NCI-H526 (cell line): Measurements from ENCODE around the gene GRHL1.
A peak's percentile ranks its signal among the peaks of the same experiment; 100 is the strongest.

Experiments
- DNase-seq, 2 experiments: peaks; one replicate each; lab custom pipeline; 2025; lab: John Stamatoyannopoulos, UW

The GRHL1 gene

DNA sequence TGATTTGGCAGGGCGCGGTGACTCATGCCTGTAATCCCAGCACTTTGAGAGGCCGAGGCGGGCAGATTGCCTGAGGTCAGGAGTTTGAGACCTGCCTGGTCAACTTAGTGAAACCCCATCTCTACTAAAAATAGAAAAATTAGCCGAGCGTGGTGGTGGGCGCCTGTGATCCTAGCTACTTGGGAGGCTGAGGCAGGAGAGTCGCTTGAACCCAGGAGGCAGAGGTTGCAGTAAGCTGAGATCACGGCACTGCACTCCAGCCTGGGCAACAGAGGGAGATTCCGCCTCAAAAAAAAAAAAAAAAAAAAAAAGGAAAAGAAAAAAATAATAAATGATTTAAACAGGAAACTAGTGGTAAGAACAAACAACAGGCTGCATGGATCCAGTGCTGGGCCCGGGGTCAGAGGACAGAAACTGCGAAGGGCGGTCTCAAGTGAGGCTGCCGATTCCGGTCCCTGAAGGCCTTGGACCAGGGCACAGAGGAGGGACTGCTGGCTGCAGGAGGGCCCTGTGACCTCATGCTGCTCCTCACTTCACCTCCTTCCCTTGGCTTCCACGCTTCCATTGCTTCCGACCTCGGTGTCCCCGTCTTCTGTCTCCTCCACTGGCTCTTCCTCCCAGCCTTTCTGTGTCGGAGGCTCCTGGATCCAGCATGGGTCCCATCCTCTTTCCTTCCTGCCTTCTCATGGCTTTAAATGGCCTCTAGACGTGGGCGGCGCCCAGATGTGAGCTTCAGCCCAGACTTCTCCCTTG is 2.1 kb upstream of the GRHL1 start:
- no peak for DNase-seq

DNA sequence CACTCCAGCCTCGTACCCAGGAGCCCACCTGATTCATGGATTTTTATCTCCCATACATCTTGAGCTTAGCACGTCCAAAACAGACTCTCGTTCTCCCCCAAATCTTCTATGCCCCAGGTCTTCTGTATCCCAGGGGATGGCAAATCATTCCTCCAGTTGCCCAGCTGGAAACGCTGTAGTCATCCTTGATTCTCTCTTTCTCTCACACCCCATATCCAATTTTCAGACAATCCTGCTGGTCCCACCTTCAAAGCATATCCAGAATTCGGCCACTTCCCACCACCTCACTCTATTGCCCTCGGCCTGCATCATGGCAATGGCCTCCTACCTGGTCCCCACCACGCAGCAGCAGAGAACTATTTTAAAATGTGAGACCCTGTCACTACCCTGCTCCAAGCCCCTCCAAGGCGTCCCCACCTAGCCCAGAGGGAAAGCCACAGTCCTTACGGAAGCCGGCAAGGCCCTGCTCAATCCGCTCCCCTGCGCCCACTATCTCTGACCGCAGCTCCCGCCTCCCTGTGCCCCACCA is 1.4 kb upstream of the GRHL1 start:
- no peak for DNase-seq

DNA sequence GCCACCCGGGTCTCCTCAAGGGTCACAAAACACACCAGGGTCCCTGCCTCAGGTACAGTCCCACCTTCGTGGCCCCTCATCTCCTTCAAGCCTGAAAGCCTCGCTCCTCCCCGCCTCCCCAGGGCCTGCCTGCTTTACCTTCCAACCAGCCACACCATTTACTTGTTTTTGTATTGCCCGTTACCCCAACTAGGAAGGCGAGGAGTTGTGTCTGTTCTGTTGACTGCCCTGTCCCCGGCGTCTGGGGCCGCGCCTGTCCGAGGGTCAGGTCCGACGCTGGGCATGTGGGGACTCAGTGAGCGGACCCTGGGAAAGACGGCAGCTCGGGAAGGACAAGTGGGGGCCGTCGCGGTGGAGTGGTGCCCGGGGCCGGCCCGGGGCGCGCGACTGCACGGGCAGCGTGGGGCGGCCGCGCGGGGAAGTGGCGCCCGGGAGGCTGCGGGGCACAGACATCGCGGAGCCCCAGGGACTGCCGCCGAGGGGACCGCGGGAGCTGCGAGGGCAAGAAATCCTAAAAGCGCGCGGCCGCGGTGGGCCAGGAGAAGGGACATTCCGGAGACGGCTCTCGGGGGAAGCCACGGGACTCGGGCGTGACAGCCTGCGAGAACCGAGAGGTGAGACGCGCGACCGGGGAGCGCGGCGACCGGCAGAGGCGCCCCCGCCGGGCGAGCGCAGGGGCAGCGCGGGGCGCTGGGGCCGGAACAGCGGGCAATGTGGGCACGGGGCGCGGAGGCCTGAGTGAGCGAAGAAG is 797 bp upstream of the GRHL1 start:
- no peak for DNase-seq

DNA sequence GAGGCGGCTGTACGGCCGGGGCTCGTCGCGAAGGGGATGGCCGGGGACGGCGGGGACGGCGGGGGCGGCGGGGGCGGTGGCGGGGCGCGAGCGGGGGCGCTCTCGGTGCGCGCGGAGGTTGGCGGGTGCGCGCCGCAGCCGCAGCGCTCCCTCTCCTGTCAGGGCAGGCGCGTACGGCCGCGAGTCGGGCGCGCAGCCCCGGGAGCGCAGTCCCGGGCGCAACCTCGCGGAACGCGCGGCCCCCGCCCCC is 296 bp upstream of the GRHL1 start:
- no peak for DNase-seq

DNA sequence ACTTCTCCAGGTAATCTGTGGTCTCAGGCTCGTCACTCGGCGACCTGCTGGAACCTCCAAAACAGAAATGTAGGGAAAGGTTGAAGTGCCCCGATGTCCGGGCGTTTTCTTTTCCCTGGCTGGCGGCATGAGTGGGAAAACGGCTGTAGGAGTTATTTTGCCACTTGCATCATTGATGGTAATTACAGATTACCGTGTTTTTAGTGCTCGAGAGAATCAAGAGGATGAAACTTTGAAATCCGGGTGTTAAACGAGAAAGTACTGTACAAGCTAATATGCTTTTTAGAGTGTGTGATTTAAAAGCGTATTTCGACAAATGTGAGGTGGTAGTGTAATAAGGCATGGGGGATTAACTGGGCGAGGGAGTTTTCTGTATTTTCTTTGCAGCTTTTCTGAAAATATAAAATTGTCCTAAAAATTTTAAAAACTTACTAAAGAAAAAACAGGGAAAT is 819 bp downstream of the GRHL1 start:
- peak in 1 of 2 experiments; percentile 44 for DNase-seq

DNA sequence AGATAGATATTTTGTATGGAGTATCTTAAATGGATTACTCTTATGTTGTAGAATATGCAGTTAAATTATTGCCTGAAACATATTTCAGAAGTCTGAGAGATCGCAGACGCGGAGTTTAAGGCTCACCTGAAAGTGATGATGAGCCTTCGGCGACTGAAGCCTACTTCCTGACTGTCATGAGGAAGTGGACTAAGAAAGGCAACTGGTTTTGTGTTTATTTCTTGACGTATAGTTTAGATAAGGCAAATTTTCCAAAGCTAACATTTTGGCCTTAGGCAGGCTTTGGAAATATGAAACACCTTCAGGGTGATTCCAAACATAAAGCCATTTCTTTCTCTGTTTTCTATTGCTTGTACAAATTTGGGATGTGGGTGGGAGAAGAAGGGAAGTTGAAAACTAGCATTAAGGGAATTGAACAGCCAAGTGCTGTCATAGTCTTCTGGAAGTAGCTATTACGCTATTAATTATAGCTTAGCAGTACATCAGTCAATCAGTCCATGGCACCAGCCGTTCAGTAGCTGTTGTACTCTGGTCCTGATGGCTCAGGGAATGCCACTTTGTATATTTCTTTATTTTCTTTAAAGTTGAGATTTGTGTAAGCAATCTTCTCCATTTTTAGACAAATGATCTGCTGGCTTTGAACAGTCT is 1.5 kb downstream of the GRHL1 start:
- DNase-seq, result no peak

DNA sequence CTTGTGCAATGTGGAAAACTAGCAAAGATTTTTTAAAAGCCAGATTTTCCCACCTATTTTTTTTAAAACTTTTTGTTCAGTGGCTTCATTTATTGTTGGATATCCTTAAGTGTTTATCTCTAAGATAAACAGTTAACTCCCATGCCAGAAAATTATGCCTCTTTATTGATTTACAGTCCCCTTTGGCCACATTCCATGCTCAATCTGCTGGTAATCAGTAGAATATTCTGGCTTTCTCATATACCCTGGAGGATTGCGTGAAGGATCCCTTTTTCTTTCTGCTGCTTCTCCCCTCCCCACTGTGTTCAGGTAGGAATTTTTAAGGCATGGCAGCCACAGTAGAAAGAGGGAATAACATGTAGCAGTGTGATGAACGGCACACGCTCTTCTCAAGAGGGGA is 2.6 kb downstream of the GRHL1 start:
- no peak for DNase-seq

DNA sequence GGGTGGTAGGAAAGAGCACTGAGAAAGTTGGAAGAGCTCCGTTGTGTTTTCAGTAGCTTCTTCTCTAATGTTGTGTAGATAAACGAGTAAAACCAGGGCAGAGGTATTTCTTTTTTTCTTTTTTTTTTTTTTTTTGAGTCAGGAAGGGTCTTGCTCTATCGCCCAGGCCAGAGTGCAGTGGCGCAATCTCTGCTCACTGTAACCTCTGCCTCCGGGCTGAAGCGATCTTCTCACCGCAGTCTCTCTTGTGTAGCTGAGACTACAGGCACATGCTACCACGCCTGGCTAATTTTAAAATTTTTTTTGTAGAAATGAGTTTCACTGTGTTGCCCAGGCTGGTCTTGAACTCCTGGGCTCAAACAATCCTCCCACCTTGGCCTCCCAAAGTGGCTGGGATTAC is 6.6 kb downstream of the GRHL1 start:
- DNase-seq, result no peak

DNA sequence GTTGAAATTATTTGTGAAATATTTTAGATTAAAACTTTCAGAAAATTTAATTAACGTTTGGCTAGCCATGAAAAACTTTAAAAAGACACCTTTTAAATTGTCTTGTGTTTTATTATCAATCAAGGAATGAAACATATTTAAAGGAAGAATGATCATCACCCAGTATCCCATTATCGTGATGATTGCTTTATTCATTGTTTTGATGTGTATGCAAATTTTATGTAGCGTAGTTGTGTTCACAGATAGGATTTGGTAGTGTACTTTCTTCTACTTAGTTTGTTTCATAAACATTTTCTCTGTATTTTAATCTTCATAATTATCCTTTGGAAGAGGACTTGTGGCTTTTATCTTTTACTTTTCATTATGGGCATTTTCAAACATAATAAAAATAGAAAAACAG is 7.8 kb downstream of the GRHL1 start:
- no peak for DNase-seq

DNA sequence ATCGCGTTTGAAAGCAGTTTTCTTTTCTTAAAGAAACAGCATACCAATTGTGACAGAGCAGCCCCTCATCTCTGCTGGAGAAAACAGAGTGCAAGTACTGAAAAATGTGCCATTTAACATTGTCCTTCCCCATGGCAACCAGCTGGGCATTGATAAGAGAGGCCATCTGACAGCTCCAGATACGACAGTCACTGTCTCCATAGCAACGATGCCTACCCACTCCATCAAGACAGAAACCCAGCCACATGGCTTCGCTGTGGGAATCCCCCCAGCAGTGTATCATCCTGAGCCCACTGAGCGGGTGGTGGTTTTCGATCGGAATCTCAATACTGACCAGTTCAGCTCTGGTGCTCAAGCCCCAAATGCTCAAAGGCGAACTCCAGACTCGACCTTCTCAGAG is 9.5 kb downstream of the GRHL1 start:
- no peak for DNase-seq

DNA sequence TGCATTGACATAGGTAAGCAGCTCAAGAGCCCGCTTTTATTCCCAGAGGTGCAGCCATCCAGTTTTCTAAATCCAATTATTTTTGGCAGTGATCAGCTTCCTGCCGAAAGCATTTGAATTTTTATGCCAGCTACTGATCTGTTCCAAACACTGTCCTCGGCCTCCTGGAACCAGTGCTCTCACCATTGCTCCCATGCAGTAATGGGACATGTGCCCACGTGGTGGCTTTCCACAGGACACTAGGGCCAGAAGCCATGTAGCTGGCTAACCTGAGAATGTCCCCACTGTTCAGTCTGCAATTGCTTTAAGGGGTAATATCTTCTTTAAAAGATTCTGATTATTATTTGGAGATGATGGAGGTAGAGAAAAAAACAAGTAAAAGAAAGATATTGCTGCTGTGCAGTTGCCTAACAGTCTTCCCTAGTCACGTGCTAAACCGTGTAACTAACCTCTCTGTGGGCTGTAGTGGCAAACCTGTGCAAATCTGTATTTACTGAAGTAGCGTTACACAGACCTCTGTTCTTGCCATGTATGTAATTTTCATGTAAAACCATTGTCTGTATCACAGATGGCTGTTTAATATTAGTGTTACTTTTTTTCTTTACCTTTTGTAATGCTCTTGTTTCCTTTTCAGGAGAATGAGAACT is 13.0 kb downstream of the GRHL1 start:
- no peak for DNase-seq

DNA sequence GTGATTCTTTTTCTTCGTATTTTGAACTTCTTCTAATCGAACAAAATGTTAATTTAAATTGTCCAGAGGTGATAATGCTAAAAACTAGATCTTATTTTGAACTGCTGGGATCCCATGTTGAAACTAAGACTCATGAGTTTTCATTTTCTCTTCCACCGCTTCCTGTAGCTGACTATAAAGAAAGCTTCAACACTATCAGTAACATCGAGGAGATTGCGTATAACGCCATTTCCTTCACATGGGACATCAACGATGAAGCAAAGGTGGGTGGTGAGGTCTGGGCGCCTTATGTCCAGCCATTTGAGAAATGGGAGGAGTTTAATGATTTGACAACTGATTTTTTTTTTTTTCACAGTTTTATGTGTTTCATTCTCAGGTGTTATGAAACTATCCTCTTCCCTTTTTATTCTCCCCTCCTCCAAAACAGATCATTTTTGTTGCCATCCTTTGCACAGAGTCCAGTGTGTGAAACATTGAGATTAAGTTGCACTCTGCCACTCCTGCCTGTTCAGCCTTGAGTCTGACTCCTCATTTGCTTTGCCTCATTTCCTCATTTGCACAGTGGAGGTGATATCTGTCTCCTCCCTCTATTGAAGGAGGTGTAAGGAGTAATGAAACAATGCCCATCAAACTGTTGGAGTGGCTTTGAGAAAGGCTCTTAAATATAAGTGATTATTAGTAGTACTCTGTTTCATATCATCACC is 13.8 kb downstream of the GRHL1 start:
- DNase-seq, result no peak

DNA sequence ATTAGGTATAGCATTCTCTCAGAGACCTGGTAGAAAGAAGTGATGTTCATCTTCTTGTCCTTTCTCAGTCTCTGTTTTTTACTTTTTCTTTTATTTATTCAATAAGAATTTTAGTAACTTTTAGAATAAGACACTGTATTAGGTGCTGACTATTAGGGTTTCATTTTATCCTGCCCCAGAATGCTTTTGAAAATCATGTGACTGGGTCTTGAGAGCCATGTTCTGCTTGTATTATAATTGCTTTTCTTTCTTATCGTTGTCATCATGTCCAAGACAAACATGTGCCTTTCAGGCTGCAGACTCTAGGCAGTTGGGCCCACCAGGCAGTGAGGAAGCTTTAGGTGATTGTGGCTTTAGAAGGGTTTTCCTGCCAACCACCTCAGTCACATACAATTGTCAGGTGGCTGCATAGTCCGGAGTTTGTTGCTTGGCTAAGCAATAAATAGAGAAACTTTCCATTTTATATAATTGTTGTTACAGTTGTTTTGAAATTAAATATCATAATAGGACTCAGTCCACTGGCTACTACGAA is 15.1 kb downstream of the GRHL1 start:
- no peak for DNase-seq

DNA sequence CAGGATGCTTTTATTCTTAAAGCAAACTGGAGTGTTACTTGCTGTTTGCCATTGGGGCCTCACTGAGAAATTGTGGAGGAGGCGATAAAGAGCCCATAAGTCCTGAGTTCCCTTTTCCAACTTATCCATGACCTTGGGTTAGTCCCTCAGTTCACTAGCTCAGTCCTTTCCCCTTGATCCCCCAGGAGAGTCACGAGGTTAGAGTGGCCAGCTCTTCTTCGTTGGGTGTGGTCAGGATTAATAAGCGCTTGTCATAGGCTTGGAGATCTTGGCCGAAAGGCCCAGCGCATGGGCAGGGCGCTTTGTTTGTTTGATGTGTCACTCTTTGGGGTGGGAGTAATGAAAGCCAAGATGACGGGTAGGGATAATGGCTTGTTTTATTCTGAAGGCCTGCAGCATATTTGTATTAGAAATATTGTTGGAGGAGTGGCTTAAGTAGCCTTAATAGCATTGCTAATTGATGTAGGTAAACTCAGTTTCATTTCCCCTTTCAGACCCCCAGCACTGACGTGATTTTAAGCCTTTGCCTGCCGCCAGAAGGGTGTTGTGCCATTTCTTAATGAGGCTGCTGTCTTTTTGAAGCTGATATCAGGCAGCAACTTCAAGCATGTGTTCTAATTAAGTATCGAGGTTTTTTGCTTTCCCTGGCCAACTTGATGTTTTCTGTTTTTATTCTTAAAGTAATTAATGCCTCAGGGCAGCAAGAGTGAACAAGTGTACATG is 15.7 kb downstream of the GRHL1 start:
- DNase-seq, result no peak

DNA sequence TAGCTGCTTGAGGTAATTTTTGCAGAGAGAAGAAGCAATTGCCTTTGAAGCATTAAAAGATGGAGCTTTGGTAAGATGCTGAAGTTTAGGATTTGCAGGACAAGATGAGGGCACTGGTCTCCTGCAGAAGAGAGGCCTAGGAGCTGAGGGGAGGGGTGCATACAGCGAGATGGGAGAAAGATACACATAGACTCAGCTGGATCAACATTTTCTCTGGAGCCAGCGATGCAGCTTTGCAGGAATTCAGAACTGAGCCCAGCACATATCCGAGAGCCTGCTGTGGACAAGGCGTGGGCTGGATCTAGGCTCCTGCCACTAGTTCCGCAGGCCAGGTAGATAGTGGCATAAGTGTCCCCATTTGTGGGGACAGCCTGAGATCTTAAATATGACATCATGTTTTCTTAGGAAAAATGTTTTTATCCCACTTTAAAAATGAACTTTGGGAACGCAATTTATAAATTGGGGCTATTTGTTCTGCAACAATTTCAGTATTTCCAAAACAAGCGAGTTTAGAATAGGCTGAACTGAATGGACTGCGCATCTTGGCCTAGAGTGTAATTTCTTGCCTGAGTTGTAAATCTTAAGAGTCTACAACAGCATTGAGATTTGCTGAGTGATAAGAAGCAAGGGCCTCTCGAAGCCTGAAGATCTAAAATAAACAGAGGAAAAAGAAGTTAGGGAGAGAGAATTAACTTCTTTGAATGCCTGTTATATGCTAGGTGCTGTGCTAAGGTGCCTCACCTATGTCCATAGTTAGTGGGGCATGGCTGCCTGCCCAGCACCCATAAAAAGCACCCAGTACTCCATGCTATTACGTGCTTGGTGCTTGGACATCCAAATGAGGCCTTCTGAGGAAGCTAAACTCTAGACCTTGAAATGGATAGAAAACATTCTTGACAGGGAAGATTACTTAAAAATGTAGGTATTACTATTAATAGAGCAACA is 17.3 kb downstream of the GRHL1 start:
- DNase-seq, result no peak

DNA sequence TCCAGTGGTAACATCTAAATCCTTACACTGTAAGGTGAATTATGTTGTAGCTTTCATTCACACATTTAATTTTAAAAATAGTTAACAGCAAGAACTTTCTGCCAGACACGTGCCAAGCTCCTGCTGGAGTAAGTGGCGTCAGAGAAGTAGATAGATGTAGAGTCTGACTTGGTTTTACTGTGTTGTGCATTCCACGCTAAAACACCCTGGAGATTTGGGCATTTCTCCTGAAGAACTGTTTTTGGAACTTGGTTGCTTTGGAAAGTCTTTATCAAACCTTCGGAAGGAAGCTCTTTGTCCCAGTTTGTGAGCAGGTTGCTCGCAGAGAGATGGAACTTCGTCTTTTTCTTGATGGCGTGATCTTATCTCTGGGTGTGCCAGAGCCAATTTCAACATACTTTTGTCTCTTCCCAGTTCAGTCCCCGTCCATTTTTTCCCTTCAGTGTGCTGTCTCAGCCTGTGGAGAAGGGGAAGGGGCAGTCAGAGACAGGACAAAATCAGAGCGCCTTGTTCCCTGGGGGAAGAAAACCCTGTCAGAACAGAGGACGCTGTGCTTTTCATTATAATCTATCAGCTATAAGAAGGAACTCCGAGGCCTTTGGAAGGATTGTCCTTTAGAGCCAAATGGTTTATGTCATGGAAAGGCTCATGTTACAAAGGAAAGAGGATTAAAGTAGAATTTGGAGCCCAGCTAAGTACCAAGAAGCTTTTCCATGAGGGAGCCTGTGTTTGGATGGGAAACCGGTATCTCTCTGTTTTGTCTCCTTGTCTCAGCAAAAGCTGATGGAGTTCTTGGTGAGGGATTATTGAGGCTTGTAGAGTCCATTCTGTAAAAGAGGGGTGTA is 18.9 kb downstream of the GRHL1 start:
- DNase-seq, result no peak

DNA sequence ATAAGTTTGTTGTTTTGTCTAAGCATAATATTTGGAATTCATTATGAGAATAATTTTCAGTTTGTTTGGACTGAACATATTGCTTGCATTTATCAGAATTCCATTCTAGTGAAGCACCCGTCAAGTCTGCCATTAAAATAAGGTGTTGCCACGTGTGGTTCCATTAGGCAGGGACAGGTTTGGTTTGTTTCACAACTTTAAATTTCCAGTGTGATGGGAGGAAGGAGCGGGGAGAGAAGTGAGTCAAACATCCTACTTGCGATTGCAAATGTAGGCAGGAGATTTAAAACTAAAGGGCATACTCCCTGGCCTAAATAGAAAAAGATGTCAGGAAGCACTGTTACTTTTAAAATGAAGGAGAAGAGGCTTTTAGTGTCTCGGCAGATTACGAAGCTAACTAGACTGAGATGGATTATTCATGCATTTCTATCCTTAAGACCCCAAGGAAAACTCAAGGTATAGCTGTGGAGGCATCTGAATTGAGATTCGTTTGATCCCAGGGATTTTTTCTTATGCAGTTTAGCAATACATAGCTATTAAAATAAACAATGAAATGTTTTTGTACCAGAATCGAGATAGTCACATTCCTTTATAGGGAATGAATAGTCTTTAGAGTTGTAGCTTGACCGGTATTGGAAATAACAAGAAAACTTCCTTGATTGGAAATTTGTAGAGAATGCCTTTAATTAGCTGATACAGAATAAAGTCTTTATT is 19.8 kb downstream of the GRHL1 start:
- no peak for DNase-seq

DNA sequence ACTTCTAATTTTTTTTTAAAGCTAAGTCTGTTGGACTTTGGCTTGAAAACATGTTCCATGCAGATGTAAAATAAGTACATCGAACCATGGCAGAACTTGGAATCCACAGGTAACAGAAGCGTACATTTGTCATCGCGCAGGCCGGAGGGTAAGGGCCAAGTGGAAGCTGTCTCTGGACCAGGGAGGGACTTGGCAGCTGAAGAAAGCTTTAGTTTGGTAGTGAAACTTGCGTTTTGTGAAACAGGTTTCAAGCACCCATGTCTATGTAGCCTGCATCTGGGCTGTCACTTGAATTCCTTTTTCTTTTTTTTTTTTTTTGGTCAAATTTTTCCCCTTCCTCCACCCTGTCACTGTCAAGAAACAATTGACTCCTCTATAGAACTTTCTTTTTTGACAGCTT is 20.4 kb downstream of the GRHL1 start:
- no peak for DNase-seq
